ENCODE results near the gene GTF3C4. TPM values are rescaled to one million over a fixed set of nuclear protein-coding genes. Genes with fewer than 3 reads are reported as not detected.

The GTF3C4 gene, protein sequence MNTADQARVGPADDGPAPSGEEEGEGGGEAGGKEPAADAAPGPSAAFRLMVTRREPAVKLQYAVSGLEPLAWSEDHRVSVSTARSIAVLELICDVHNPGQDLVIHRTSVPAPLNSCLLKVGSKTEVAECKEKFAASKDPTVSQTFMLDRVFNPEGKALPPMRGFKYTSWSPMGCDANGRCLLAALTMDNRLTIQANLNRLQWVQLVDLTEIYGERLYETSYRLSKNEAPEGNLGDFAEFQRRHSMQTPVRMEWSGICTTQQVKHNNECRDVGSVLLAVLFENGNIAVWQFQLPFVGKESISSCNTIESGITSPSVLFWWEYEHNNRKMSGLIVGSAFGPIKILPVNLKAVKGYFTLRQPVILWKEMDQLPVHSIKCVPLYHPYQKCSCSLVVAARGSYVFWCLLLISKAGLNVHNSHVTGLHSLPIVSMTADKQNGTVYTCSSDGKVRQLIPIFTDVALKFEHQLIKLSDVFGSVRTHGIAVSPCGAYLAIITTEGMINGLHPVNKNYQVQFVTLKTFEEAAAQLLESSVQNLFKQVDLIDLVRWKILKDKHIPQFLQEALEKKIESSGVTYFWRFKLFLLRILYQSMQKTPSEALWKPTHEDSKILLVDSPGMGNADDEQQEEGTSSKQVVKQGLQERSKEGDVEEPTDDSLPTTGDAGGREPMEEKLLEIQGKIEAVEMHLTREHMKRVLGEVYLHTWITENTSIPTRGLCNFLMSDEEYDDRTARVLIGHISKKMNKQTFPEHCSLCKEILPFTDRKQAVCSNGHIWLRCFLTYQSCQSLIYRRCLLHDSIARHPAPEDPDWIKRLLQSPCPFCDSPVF
- 10 to 100 TPM in 6 of 10 donors, 1 to 10 TPM in 4; 7.7 to 12.0 (median 10.7) TPM for total RNA-seq
- polyA plus RNA-seq: 1 to 10 TPM; 1.2 to 2.7 TPM
- long read RNA-seq, donor 1, full-length matches to known transcripts: 18 of 23 reads
- long read RNA-seq, donor 1, partial matches to known transcripts: 4 of 23 reads
- long read RNA-seq, donor 1, other reads (novel, unspliced or antisense): 1 of 23 reads
- long read RNA-seq, donor 2, full-length matches to known transcripts: 26 of 35 reads
- long read RNA-seq, donor 2, partial matches to known transcripts: 6 of 35 reads
- long read RNA-seq, donor 2, other reads (novel, unspliced or antisense): 3 of 35 reads
- long read RNA-seq, donor 3, full-length matches to known transcripts: 2 of 10 reads
- long read RNA-seq, donor 3, partial matches to known transcripts: 3 of 10 reads
- long read RNA-seq, donor 3, other reads (novel, unspliced or antisense): 5 of 10 reads

DNA sequence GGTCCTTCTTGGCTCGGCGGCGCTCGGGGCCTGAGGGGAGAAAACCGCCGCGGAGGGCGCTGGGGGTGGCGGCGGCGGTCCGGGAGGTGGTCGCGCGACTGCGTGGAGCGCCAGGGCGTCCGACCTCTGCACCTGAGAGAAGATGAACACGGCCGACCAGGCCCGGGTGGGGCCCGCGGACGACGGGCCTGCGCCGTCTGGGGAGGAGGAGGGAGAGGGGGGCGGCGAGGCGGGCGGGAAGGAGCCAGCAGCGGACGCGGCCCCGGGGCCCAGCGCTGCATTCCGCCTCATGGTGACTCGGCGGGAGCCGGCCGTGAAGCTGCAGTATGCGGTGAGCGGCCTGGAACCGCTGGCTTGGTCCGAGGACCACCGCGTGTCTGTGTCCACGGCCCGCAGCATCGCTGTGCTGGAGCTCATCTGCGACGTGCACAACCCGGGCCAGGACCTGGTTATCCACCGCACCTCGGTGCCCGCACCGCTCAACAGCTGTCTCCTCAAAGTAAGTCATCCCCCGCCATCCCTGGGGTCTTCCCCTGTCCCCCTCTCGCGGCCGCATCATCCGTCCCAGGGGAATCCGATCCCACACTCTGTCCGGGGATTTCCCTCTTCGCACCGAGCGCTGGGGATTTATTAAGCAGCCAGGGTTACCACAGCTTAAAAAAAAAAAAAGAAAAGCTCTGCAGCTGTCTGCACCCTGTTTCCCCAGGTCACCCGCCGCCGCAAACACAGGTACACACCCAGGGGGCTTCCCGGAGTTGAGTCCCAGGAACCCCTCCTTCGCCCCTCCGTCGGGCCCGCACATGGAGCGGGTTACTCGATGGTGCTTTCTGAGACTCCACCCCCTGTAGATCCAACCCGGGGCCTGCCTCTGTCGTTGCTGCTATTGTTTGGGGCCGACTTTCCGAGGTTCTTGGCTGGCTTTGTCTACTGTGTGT lies at the start of gene GTF3C4:
Gene GTF3C4 (plus strand): TSS at position 8 of the 935 bp plus-strand sequence. CDS start 135 bp downstream, at position 143.
- TF ChIP-seq, protein P1, sequence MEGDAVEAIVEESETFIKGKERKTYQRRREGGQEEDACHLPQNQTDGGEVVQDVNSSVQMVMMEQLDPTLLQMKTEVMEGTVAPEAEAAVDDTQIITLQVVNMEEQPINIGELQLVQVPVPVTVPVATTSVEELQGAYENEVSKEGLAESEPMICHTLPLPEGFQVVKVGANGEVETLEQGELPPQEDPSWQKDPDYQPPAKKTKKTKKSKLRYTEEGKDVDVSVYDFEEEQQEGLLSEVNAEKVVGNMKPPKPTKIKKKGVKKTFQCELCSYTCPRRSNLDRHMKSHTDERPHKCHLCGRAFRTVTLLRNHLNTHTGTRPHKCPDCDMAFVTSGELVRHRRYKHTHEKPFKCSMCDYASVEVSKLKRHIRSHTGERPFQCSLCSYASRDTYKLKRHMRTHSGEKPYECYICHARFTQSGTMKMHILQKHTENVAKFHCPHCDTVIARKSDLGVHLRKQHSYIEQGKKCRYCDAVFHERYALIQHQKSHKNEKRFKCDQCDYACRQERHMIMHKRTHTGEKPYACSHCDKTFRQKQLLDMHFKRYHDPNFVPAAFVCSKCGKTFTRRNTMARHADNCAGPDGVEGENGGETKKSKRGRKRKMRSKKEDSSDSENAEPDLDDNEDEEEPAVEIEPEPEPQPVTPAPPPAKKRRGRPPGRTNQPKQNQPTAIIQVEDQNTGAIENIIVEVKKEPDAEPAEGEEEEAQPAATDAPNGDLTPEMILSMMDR (IDR thresholded peaks at IDR 0.05): no peak
- peak in 1 of 2 donors; percentile 7 for DNase-seq
- intact Hi-C loops (cut with DNase I): loop anchor here in 3 of 10 donors (5.0 to 10.0 kb wide), 3 partner anchors 124 to 134 kb away; no protein-coding TSS in a partner anchor
- WGBS, 2 donors: 0 to 1% methylated on average over 80 to 82 of the region's 82 CpGs
- H3K9me3 ChIP-seq: no peaks in the 10 kb centered on the region
- H3K4me3 ChIP-seq: peak within 1 kb of the TSS; percentile 71 to 98 (median 86)
- peaks cover 6 to 56% (median 30%) of the 10 kb centered on the region in 9 donors for H3K4me1 ChIP-seq
- H3K36me3 ChIP-seq: no peaks in the 10 kb centered on the region
- H3K27ac ChIP-seq: peak within 1 kb of the TSS; percentile 93 to 99 (median 98)
- no peaks in the 10 kb centered on the region for H3K27me3 ChIP-seq
- peak; percentile 3 to 94 (median 64) for ATAC-seq

DNA sequence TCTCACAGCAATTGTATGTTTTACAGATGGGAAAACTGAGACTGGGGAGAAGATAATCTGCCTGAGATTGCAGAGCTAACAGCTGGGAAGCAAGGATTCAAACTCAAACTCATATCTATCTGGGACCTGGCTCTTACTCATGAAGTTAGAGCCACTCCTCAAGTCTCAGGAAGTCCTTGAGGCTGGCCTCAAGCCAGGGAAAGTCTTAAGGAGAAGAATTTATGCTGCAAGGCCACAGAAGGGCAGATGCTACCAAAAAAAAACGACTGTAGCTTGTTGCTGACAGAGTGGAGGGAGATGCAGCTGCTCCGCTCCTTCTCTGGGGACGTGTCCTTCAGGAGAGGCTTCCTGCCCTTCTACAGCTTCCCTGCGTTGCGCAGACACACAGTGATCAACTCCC lies 48.1 kb upstream of the GTF3C4 start:
- Histone ChIP-seq H3K36me3 (peaks cover 0 to 93% (median 13%) of the 10 kb centered on the region in 9 donors), H3K27ac (no peak overlapping the region), H3K9me3 (no peaks in the 10 kb centered on the region), H3K27me3 (no peaks in the 10 kb centered on the region), H3K4me1 (no peaks in the 10 kb centered on the region), H3K4me3 (no peak overlapping the region)
- TF ChIP-seq, protein P1 (IDR thresholded peaks at IDR 0.05): no peak
- WGBS, 2 donors: 62 to 64% methylated on average over 5 of the region's 5 CpGs
- intact Hi-C loops (cut with DNase I): no loop called here
- ATAC-seq: no peak
- DNase-seq: peak in 1 of 2 donors; percentile 23

DNA sequence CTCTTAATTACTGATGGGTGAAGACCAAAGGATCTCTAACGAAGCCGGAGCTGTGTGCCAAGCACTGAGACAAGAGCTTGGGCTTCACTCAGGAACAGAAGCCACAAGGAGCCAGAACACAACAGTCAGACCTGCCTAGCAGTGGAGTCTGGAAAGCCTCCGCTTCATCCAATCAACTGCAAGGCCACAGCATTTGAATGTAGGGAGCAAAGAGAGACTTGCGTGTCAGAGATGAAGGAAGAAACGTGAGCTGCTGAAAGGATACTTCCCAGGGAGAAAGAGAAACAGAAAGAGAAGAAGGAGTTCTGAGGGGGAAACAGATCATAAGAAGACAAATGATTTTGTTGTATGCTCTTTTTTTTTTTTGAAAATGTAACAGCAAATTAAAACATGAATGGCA lies 44.0 kb upstream of the GTF3C4 start:
- intact Hi-C loops (cut with DNase I): no loop called here
- TF ChIP-seq, protein P1 (IDR thresholded peaks at IDR 0.05): no peak
- ATAC-seq (no peak), DNase-seq (no peak)
- no peaks in the 10 kb centered on the region for H3K4me1 ChIP-seq
- no peak overlapping the region for H3K27ac ChIP-seq
- no peaks in the 10 kb centered on the region for H3K9me3 ChIP-seq
- WGBS, 2 donors: 91 to 92% methylated on average over 5 of the region's 5 CpGs
- no peak overlapping the region for H3K4me3 ChIP-seq
- no peaks in the 10 kb centered on the region for H3K27me3 ChIP-seq
- peaks cover 0 to 98% (median 31%) of the 10 kb centered on the region in 9 donors for H3K36me3 ChIP-seq
